Panc1 (cell line): ENCODE data around the gene DLGAP1. TPM values are rescaled to one million over a fixed set of nuclear protein-coding genes. Genes with fewer than 3 reads are reported as not detected.

Experiments
- ATAC-seq: fragments of 200-7000 bp; cut with Tn5 transposase; 2 replicates; pipeline ENCODE4 v1.9.1; 2020; ENCODE audit warnings: mild to moderate bottlenecking, moderate library complexity
- BruUV-seq: library from RNA; stranded (reverse); fragments of 400-500 nt; replicated peaks from 2 replicates; lab custom pipeline; 2021; lab: Mats Ljungman, UMichigan
- CTCF ChIA-PET: fragments of 300-600 bp; sonication (Branson Sonifier 250); formaldehyde crosslinking; loops from one replicate; lab custom pipeline; 2022; ENCODE audit warnings: antibody characterized with exemption; lab: Charles Lee
- POLR2A ChIA-PET: fragments of 300-600 bp; sonication (Branson Sonifier 250); formaldehyde crosslinking; loops from one replicate; lab custom pipeline; 2022; ENCODE audit warnings: antibody characterized with exemption; lab: Charles Lee
- DNase-seq: peaks from one replicate; pipeline ENCODE4 v3.0.0-alpha.2; 2010; ENCODE audit warnings: low read depth, low spot score
- H3K27ac ChIP-seq: 2 replicates; pipeline ENCODE4 v1.5.1; 2011; ENCODE audit warnings: mild to moderate bottlenecking, low read length, inconsistent platforms
- H3K27me3 ChIP-seq: fragments of 200-500 bp; sonication (Bioruptor generic); 2 replicates; pipeline ENCODE4 v1.6.0; 2014; ENCODE audit warnings: low read length, inconsistent platforms; ENCODE audit not compliant: control insufficient read depth, insufficient read depth
- H3K36me3 ChIP-seq: fragments of 200-500 bp; sonication (Bioruptor generic); 2 replicates; pipeline ENCODE4 v1.5.1; 2014; ENCODE audit warnings: inconsistent platforms, mild to moderate bottlenecking, low read length, moderate library complexity; ENCODE audit not compliant: control insufficient read depth, insufficient read depth
- H3K4me1 ChIP-seq: 2 replicates; pipeline ENCODE4 v1.5.1; 2011; ENCODE audit warnings: inconsistent platforms, mild to moderate bottlenecking, low read length, moderate library complexity; ENCODE audit not compliant: control insufficient read depth, insufficient read depth
- H3K4me3 ChIP-seq, 2 experiments: 2 replicates each; pipeline ENCODE4 v1.5.1; 2011 to 2012; ENCODE audit warnings: low read depth in 2 of 2, low read length in 2 of 2, mild to moderate bottlenecking in 2 of 2, inconsistent platforms in 1 of 2, moderate library complexity in 1 of 2
- H3K9me3 ChIP-seq: fragments of 200-500 bp; sonication (Bioruptor generic); 2 replicates; pipeline ENCODE4 v1.5.1; 2014; ENCODE audit warnings: low read depth, mild to moderate bottlenecking, inconsistent platforms, low read length, moderate library complexity; ENCODE audit not compliant: control insufficient read depth, insufficient read depth
- POLR2AphosphoS5 ChIP-seq: IDR thresholded peaks from 2 replicates; pipeline ENCODE4 v1.6.1; 2012; ENCODE audit warnings: mild to moderate bottlenecking, low read depth, low read length, moderate library complexity
- SIN3A ChIP-seq: IDR thresholded peaks from 2 replicates; pipeline ENCODE4 v1.6.1; 2012; ENCODE audit warnings: low read depth, mild to moderate bottlenecking, low read length, moderate library complexity, borderline replicate concordance; ENCODE audit not compliant: insufficient read depth
- TCF7L2 ChIP-seq: IDR thresholded peaks from 2 replicates; pipeline ENCODE4 v1.6.1; 2011; ENCODE audit warnings: mild to moderate bottlenecking, low read depth, low read length, inconsistent platforms
- in situ Hi-C: cut with HindIII; loops from 2 replicates; pipeline ENCODE4 v1.10.0; 2016; ENCODE audit warnings: low sequenced_read_pairs, low pct_unique_long_range_greater_than_20kb
- intact Hi-C: fragments of 100-400 bp; cut with micrococcal nuclease; formaldehyde crosslinking; loops from one replicate; pipeline ENCODE4 v1.10.0; 2022; ENCODE audit not compliant: unreplicated experiment
- total RNA-seq: library from RNA; stranded (reverse); gene quantifications from one replicate; pipeline ENCODE4 v1.2.1, GENCODE V29; 2021; ENCODE audit not compliant: unreplicated experiment
- TF ChIP-seq, protein P1 (sequence below), 2 experiments: IDR thresholded peaks; 2 replicates each; pipeline ENCODE4 v1.6.1; 2011 to 2012; ENCODE audit warnings: low read depth in 2 of 2, control low read depth in 1 of 2, low read length in 1 of 2, mild to moderate bottlenecking in 1 of 2, moderate library complexity in 1 of 2; ENCODE audit not compliant: insufficient read depth in 1 of 2
- TF ChIP-seq, protein P2 (sequence below): fragments of 450-650 bp; IDR thresholded peaks from 2 replicates; pipeline ENCODE4 v1.5.1; 2017; ENCODE audit warnings: mild to moderate bottlenecking

Gene DLGAP1
- total RNA-seq, 1 experiment from 2014 or later, result 1.8 TPM

DNA sequence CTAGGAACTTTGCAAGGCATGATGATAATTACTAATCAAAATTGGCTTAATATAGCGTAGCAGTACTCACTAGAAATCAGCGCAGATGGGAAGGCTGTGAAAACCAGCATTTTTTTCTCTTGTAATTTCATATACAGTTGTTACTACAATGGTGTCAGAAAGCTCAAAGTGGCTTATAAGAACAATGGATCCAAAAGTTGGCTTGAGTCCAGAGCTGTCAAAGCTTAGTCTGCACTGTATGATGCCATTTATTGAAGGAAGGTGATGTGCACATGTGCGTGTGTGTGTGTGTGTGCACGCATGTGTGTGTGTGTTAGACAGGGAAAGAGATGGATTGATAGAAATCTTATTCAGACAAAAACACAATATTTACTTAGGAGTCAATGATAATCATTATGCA is 663.9 kb downstream of the DLGAP1 start:
- no peak for DNase-seq
- ChIA-PET POLR2A (no interaction called here), CTCF (no interaction called here)
- peaks cover 4% of the 10 kb centered on the region; the same call in 1 of the 2 replicates for H3K4me1 ChIP-seq
- in situ Hi-C loops (no loop called here), intact Hi-C loops (no loop called here)
- H3K36me3 ChIP-seq, result no peaks in the 10 kb centered on the region
- ATAC-seq, result no peak
- H3K27ac ChIP-seq, result no peak overlapping the region
- TF ChIP-seq TCF7L2 (no peak), SIN3A (no peak), POLR2AphosphoS5 (no peak)
- TF ChIP-seq, protein P1, sequence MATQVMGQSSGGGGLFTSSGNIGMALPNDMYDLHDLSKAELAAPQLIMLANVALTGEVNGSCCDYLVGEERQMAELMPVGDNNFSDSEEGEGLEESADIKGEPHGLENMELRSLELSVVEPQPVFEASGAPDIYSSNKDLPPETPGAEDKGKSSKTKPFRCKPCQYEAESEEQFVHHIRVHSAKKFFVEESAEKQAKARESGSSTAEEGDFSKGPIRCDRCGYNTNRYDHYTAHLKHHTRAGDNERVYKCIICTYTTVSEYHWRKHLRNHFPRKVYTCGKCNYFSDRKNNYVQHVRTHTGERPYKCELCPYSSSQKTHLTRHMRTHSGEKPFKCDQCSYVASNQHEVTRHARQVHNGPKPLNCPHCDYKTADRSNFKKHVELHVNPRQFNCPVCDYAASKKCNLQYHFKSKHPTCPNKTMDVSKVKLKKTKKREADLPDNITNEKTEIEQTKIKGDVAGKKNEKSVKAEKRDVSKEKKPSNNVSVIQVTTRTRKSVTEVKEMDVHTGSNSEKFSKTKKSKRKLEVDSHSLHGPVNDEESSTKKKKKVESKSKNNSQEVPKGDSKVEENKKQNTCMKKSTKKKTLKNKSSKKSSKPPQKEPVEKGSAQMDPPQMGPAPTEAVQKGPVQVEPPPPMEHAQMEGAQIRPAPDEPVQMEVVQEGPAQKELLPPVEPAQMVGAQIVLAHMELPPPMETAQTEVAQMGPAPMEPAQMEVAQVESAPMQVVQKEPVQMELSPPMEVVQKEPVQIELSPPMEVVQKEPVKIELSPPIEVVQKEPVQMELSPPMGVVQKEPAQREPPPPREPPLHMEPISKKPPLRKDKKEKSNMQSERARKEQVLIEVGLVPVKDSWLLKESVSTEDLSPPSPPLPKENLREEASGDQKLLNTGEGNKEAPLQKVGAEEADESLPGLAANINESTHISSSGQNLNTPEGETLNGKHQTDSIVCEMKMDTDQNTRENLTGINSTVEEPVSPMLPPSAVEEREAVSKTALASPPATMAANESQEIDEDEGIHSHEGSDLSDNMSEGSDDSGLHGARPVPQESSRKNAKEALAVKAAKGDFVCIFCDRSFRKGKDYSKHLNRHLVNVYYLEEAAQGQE (IDR thresholded peaks at IDR 0.05; ENCODE audit: insufficient read depth in 1 of 2, low read depth in 2 of 2, low read length in 1 of 2), result no peak
- TF ChIP-seq, protein P2, sequence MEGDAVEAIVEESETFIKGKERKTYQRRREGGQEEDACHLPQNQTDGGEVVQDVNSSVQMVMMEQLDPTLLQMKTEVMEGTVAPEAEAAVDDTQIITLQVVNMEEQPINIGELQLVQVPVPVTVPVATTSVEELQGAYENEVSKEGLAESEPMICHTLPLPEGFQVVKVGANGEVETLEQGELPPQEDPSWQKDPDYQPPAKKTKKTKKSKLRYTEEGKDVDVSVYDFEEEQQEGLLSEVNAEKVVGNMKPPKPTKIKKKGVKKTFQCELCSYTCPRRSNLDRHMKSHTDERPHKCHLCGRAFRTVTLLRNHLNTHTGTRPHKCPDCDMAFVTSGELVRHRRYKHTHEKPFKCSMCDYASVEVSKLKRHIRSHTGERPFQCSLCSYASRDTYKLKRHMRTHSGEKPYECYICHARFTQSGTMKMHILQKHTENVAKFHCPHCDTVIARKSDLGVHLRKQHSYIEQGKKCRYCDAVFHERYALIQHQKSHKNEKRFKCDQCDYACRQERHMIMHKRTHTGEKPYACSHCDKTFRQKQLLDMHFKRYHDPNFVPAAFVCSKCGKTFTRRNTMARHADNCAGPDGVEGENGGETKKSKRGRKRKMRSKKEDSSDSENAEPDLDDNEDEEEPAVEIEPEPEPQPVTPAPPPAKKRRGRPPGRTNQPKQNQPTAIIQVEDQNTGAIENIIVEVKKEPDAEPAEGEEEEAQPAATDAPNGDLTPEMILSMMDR, result no peak
- H3K27me3 ChIP-seq, result no peaks in the 10 kb centered on the region
- H3K4me3 ChIP-seq, result no peak overlapping the region
- H3K9me3 ChIP-seq, result no peaks in the 10 kb centered on the region
- no TSS peak for BruUV-seq

- CTCF ChIA-PET, result no interaction called here
- in situ Hi-C loops, result no loop called here
- POLR2A ChIA-PET, result no interaction called here
These were observed 664.4 kb downstream of the DLGAP1 start for GRCh38 chr18:3790703-3791102.

More at GRCh38 chr18:3790703-3791102, 664.4 kb downstream of the DLGAP1 start:
- Histone ChIP-seq H3K27me3 (no peaks in the 10 kb centered on the region), H3K36me3 (no peaks in the 10 kb centered on the region), H3K27ac (no peak overlapping the region), H3K9me3 (no peaks in the 10 kb centered on the region), H3K4me3 (no peak overlapping the region), H3K4me1 (peaks cover 4% of the 10 kb centered on the region; the same call in 1 of the 2 replicates)
- BruUV-seq, result no TSS peak
- ATAC-seq (no peak), DNase-seq (no peak)
- intact Hi-C loops, result no loop called here
- TF ChIP-seq SIN3A (no peak), POLR2AphosphoS5 (no peak), TCF7L2 (no peak)
- TF ChIP-seq, protein P2, result no peak
- TF ChIP-seq, protein P1 (IDR thresholded peaks at IDR 0.05; ENCODE audit: insufficient read depth in 1 of 2, low read depth in 2 of 2, low read length in 1 of 2), result no peak
